Progenitor cell of endocrine pancreas (in vitro differentiated cells): ENCODE data around the gene ORAI2. TPM values are rescaled to one million over a fixed set of nuclear protein-coding genes. Genes with fewer than 3 reads are reported as not detected.

ENCODE experiments used
- DNase-seq: peaks from one replicate; pipeline ENCODE4 v3.0.0; 2021; ENCODE audit warnings: low spot score; ENCODE audit not compliant: unreplicated experiment
- H3K27ac Mint-ChIP-seq: 2 replicates; pipeline ENCODE4 v1.8.0; 2021; ENCODE audit warnings: mild to moderate bottlenecking, moderate library complexity, mixed read lengths
- H3K27me3 Mint-ChIP-seq: 2 replicates; pipeline ENCODE4 v1.8.0; 2021; ENCODE audit warnings: mixed read lengths
- H3K36me3 Mint-ChIP-seq: 2 replicates; pipeline ENCODE4 v1.8.0; 2022; ENCODE audit warnings: mixed read lengths; ENCODE audit not compliant: insufficient read depth
- H3K4me1 Mint-ChIP-seq: 2 replicates; pipeline ENCODE4 v1.8.0; 2021; ENCODE audit warnings: low read depth, mixed read lengths
- H3K4me3 Mint-ChIP-seq: 2 replicates; pipeline ENCODE4 v1.8.0; 2021; ENCODE audit warnings: low read depth, mild to moderate bottlenecking, moderate library complexity, mixed read lengths
- H3K9me3 Mint-ChIP-seq: 2 replicates; pipeline ENCODE4 v1.8.0; 2021; ENCODE audit warnings: low read depth, mixed read lengths
- total RNA-seq: library from RNA; stranded (reverse); gene quantifications from 2 replicates; pipeline ENCODE4 v1.2.1, GENCODE V29; 2021
- TF ChIP-seq, protein P1 (sequence below): fragments of 200-600 bp; sonication (generic); IDR thresholded peaks from one replicate; pipeline ENCODE4 v1.5.0; 2021; ENCODE audit warnings: antibody characterized with exemption, mild to moderate bottlenecking; ENCODE audit not compliant: unreplicated experiment

ORAI2 gene
- total RNA-seq, 1 donor from 2014 or later, result 41.8 TPM

DNA sequence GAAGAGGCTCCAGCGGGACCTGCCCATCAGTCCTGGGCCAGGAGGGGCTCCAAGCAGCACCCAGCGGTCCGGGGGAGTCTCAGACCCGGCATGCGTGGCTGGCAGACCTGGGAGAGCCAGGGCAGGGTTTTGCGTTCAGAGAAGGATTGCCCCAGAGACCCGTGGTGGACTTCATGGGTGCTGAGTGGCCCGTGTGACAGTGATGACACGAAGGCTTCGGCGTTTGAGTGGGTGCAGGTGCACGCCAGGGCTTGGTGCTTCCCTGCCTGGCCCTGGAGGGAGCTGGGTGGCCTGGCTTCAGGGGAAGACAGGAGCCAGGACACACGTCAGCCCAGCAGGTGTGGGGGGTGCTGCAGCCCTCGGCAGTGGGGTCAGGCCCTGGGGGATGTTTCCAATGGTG lies 13.9 kb downstream of the ORAI2 start:
- Mint-ChIP-seq H3K27ac (no peak overlapping the region), H3K27me3 (no peaks in the 10 kb centered on the region), H3K4me3 (no peak overlapping the region), H3K36me3 (peaks cover 4% of the 10 kb centered on the region), H3K9me3 (no peaks in the 10 kb centered on the region), H3K4me1 (no peaks in the 10 kb centered on the region)
- TF ChIP-seq, protein P1, sequence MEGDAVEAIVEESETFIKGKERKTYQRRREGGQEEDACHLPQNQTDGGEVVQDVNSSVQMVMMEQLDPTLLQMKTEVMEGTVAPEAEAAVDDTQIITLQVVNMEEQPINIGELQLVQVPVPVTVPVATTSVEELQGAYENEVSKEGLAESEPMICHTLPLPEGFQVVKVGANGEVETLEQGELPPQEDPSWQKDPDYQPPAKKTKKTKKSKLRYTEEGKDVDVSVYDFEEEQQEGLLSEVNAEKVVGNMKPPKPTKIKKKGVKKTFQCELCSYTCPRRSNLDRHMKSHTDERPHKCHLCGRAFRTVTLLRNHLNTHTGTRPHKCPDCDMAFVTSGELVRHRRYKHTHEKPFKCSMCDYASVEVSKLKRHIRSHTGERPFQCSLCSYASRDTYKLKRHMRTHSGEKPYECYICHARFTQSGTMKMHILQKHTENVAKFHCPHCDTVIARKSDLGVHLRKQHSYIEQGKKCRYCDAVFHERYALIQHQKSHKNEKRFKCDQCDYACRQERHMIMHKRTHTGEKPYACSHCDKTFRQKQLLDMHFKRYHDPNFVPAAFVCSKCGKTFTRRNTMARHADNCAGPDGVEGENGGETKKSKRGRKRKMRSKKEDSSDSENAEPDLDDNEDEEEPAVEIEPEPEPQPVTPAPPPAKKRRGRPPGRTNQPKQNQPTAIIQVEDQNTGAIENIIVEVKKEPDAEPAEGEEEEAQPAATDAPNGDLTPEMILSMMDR, result no peak
- DNase-seq, result no peak

DNA sequence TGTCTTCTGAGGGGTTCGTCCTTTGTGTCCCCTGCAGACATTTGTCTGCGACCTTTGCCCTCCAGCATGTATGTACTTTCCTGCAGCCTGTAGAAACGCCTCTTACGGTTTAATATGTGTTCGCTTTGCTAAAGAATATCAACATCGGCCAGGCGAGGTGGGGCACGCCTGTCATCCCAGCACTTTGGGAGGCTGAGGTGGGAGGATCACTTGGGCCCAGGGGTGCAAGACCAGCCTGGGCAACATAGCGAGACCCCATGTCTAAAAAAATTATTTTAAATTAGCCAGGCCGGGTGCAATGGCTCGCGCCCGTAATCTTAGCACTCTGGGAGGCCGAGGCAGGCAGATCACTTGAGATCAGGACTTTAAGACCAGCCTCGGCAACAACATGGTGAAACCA lies 15.8 kb downstream of the ORAI2 start:
- H3K27ac Mint-ChIP-seq, result no peak overlapping the region
- no peak overlapping the region for H3K4me3 Mint-ChIP-seq
- H3K27me3 Mint-ChIP-seq, result no peaks in the 10 kb centered on the region
- TF ChIP-seq, protein P1, result no peak
- no peaks in the 10 kb centered on the region for H3K9me3 Mint-ChIP-seq
- no peak for DNase-seq
- H3K36me3 Mint-ChIP-seq, result peaks cover 4% of the 10 kb centered on the region
- H3K4me1 Mint-ChIP-seq, result no peaks in the 10 kb centered on the region

DNA sequence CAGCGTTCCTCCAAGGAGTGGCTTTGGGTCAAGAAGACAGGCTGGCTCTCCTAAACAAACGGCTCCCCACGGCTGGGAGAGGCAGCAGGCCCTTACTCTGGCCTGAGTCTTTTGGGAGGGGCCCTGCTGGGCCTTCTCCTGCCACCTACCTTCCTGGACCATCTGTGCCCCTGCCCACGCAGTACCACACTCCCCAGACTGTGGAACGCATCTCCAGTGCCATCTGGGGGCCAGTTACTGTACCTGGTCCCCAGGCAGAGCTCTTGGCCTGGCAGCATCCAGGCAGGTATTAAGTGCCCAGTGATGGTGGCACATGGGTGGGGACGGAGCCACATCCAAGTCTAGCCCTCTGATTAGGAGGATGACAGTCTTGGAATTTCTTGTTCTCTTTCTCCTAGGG lies 16.9 kb downstream of the ORAI2 start:
- H3K27ac Mint-ChIP-seq, result no peak overlapping the region
- TF ChIP-seq, protein P1, result no peak
- H3K27me3 Mint-ChIP-seq, result no peaks in the 10 kb centered on the region

DNA sequence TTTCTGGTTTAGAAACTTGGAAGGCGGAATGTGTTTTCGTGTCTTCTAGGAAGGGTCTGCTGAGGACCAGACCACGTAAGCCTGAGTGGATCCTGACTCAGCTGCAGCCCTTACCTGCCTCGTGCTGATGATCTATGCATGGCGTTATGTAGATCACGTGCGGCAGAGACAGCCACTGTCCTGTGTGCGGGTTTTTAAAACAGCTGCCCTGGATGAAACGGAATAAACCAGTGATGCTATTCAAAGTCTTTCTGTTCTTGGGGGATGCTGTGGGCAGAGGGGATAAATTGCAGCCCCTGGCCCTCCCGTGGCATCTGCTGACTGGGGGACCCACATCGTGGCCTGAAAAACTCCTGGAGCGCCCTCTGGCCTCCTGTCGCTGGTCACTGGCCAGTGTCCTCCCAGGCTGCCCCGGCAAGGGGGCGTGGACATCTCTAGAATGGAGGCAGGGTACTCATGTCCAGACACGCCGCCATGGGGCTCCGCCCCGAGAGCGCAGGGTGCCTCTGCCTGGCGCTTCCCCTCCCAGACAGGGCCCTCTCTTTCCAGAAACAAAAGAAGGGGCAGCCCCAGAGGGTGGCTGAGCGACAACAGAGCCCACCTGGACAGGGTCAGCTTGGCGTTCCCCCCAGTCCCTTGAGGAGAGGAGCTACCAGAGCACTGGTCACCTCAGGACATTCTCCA lies 18.1 kb downstream of the ORAI2 start:
- no peaks in the 10 kb centered on the region for H3K27me3 Mint-ChIP-seq
- no peak overlapping the region for H3K4me3 Mint-ChIP-seq
- DNase-seq, result no peak
- H3K4me1 Mint-ChIP-seq, result no peaks in the 10 kb centered on the region
- H3K27ac Mint-ChIP-seq, result no peak overlapping the region
- no peaks in the 10 kb centered on the region for H3K9me3 Mint-ChIP-seq
- TF ChIP-seq, protein P1, result peak; percentile 12
- no peaks in the 10 kb centered on the region for H3K36me3 Mint-ChIP-seq

More for the DNA sequence above, 16.9 kb downstream of the ORAI2 start:
- DNase-seq, result no peak
- H3K36me3 Mint-ChIP-seq, result peaks cover under 1% of the 10 kb centered on the region
- no peaks in the 10 kb centered on the region for H3K9me3 Mint-ChIP-seq
- no peak overlapping the region for H3K4me3 Mint-ChIP-seq
- no peaks in the 10 kb centered on the region for H3K4me1 Mint-ChIP-seq

DNA sequence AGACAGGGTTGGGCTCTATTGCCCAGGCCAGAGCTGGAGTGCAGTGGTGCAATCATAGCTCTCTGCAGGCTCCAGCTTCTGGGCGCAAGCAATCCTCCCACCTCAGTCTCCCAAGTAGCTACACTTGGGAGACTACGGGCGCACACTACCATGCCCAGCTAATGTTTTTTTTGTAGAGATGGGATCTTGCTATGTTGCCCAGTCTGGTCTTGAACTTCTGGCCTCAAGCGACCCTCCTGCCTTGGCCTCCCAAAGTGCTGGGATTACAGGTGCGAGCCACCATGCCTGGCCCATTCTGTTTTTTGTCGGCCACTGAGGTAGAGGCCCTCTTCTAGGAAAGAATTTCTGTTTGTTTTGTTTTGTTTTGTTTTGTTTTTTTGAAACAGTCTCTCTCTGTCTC lies 19.1 kb downstream of the ORAI2 start:
- Mint-ChIP-seq H3K36me3 (no peaks in the 10 kb centered on the region), H3K27ac (no peak overlapping the region), H3K27me3 (no peaks in the 10 kb centered on the region), H3K4me1 (no peaks in the 10 kb centered on the region), H3K9me3 (no peaks in the 10 kb centered on the region), H3K4me3 (no peak overlapping the region)
- TF ChIP-seq, protein P1, result no peak
- no peak for DNase-seq
